HG02840 (cell line): ENCODE results near the gene UBE2N.
"Not testable (repeated sequence)": the region's sequence is repeated elsewhere in the genome, so short reads cannot be mapped to it uniquely, and the experiment has no call there.

Source experiments
- ATAC-seq: cut with Tn5 transposase; IDR thresholded peaks from one replicate; pipeline ENCODE4 v1.9.1; 2021; ENCODE audit warnings: mild to moderate bottlenecking, moderate library complexity, moderate number of reproducible peaks; ENCODE audit not compliant: unreplicated experiment, low FRiP score

The UBE2N gene

GRCh38 chr12:93415723-93416464 is 25.9 kb downstream of the UBE2N start:
- no peak for ATAC-seq

GRCh38 chr12:93413064-93413463 is 28.7 kb downstream of the UBE2N start:
- ATAC-seq = no peak

- ATAC-seq = not testable (repeated sequence)
Measured at GRCh38 chr12:93412396-93412795, 29.4 kb downstream of the UBE2N start.

DNA sequence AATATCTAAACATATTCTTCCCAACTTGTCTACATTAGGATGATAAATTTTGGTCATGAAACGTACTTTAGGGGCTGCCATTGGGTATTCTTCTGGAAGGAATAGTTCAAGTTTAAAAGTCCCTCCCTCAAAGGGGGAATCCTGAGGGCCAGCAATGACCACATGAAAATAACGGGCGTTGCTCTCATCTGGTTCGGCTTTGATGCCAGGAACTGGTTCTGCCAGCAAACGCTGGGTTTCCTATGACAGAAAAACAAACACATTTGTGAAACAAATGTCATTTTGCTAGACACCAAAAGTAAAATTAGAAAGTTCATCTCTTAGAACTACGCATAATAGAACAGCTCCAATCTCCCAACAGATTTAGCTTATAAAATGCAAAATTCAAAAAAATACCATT is 30.7 kb downstream of the UBE2N start:
- ATAC-seq = not testable (repeated sequence)

- ATAC-seq = not testable (repeated sequence)
Measured at GRCh38 chr12:93409343-93410187, 32.2 kb downstream of the UBE2N start.

GRCh38 chr12:93408813-93409212 is 32.9 kb downstream of the UBE2N start:
- ATAC-seq = no peak

DNA sequence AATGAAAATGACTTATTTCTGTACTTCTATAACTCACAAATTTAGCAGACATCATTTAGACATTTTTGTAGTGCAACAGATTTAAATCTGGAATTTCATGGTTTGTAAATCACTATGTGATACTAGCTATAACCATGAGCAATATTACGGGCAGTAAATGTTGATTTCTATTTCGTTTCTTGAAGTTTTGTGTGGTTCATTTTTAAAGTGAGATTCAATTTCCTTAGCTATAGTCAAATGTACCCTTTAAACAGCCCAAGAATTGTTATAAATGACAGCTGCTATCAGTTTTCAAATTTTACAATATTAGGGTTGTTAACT is 33.8 kb downstream of the UBE2N start:
- ATAC-seq = no peak

- no peak for ATAC-seq
Measured at GRCh38 chr12:93407054-93407962, 34.4 kb downstream of the UBE2N start.

DNA sequence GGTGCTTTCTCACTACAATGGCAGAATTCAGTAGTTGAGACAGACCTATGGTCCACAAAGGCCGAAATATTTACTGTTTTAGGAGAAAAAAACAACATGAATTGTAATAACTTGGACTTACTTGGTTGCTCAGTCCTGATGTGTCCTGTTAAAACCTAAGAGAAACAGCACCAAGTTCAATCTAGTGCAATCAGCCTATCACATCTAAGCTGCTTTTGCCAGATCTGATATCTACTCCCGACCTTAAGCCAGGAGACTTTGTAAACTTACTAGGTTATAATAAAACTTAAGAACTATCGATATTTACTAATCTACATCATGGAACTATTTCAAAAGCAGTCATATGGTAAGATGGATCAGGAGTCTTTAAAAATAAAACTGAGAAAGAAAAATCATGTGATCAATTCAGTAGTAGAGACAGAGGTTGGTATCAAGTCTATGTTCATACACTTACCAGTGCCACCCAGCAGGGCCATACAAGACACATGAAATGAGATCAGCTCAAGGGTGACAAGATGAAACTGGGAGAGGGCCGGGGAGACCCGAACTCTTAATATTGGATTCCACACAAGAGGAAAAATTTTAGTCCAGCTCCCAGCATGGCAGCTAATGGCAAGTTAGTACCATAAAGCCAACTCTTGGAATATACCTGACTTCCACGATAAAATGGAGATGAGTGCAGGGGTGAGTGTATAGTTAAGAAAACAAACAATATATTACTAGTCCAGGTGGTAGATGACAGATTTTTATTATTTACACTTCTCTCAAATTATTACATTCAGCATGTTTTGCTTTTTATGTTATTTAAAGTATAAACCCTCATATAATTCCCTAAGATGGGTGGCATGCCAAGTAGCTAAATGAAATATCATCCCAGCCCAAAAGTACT is 36.5 kb downstream of the UBE2N start:
- no peak for ATAC-seq

- ATAC-seq = no peak
Measured at GRCh38 chr12:93403988-93404803, 37.6 kb downstream of the UBE2N start.

- no peak for ATAC-seq
Measured at GRCh38 chr12:93402333-93403311, 39.1 kb downstream of the UBE2N start.

GRCh38 chr12:93399183-93399863 is 42.4 kb downstream of the UBE2N start:
- peak; percentile 69 for ATAC-seq

DNA sequence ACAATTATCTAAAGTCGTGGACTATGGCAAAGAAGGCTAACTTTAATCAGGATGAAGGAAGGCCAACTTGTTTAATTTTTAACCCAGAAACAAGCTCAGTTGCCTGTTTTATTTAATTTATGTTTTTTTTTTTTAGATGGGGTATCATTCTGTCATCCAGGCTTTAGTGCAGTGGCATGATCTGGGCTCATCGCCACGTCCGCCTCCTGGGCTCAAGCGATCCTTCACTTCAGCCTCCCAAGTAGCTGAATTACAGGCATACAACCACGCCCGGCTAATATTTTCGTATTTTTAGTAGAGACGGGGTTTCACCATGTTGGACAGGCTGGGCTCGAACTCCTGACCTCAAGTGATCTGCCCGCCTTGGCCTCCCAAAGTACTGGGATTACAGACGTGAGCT is 44.3 kb downstream of the UBE2N start:
- no peak for ATAC-seq

- no peak for ATAC-seq
Measured at GRCh38 chr12:93393425-93393824, 48.3 kb downstream of the UBE2N start.

DNA sequence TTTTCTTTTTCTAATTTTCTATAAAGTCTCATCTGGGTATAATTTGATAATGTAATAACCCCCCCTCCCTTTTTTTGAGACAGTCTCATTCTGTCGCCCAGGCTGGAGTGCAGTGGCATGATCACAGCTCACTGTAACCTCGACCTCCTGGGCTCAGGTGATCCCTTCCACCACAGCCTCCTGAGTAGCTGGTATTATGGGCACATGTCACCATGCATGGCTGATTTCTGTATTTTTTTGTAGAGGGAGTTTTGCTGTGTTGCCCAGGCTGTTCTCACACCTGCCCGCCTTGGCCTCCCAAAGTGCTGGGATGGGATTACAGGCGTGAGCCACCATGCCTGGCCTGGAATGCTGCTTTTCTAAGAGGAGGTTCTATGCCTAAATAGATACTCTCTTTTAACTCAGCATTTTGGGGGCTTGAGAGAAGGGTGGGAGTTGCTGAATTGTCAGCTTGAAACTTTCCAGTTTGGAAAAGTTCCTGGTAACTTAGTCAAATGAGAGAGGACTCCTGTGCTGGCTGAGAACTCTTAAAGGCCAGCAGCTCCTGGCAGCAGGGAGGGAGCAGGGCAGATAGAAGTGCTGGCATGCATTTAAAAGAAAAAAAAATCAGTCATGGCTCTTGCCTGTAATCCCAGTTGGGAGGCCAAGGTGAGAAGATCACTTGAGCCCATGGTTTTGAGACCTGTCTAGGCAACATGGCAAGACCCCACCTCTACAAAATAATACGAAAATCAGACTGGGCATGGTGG is 51.0 kb downstream of the UBE2N start:
- no peak for ATAC-seq

- ATAC-seq = no peak
Measured at GRCh38 chr12:93390031-93390430, 51.7 kb downstream of the UBE2N start.

- ATAC-seq = no peak
Measured at GRCh38 chr12:93387780-93388179, 54.0 kb downstream of the UBE2N start.
